KMS-11 (cell line): ENCODE data around the gene MEX3C.

Source experiments
- H2AFZ ChIP-seq: fragments of 200-600 bp; sonication (generic); 2 replicates; pipeline ENCODE4 v1.6.1; 2016; ENCODE audit warnings: antibody characterized with exemption, mixed run types, low read depth
- H3K27ac ChIP-seq: fragments of 200-600 bp; sonication (generic); 2 replicates; pipeline ENCODE4 v1.6.1; 2016; ENCODE audit warnings: mild to moderate bottlenecking, mixed run types
- H3K27me3 ChIP-seq: fragments of 200-600 bp; sonication (generic); 2 replicates; pipeline ENCODE4 v1.6.1; 2017; ENCODE audit warnings: mild to moderate bottlenecking, low read depth, mixed run types, moderate library complexity; ENCODE audit not compliant: insufficient read depth
- H3K36me3 ChIP-seq: fragments of 200-600 bp; sonication (generic); 2 replicates; pipeline ENCODE4 v1.6.1; 2017; ENCODE audit warnings: mild to moderate bottlenecking, mixed run types; ENCODE audit not compliant: insufficient read depth
- H3K4me1 ChIP-seq: fragments of 200-600 bp; sonication (generic); 2 replicates; pipeline ENCODE4 v1.6.1; 2016; ENCODE audit warnings: mild to moderate bottlenecking, low read depth, mixed run types; ENCODE audit not compliant: poor library complexity, severe bottlenecking
- H3K4me2 ChIP-seq: fragments of 200-600 bp; sonication (generic); 2 replicates; pipeline ENCODE4 v1.7.0; 2016; ENCODE audit warnings: mild to moderate bottlenecking, mixed run types
- H3K4me3 ChIP-seq: fragments of 200-600 bp; sonication (generic); IDR thresholded peaks from 2 replicates; pipeline ENCODE4 v1.6.1; 2017; ENCODE audit warnings: low read depth, low read length, mixed read lengths; ENCODE audit not compliant: insufficient read depth
- H3K79me2 ChIP-seq: fragments of 200-600 bp; sonication (generic); 2 replicates; pipeline ENCODE4 v1.6.1; 2016; ENCODE audit warnings: low read depth, mixed run types; ENCODE audit not compliant: insufficient read depth
- H3K9ac ChIP-seq: fragments of 200-600 bp; sonication (generic); 2 replicates; pipeline ENCODE4 v1.6.1; 2016; ENCODE audit warnings: mild to moderate bottlenecking, mixed run types
- H4K20me1 ChIP-seq: fragments of 200-600 bp; sonication (generic); 2 replicates; pipeline ENCODE4 v1.6.1; 2016; ENCODE audit warnings: mild to moderate bottlenecking, mixed run types; ENCODE audit not compliant: insufficient read depth
- CTCF ChIP-seq: fragments of 200-600 bp; sonication (generic); conservative IDR thresholded peaks from 2 replicates; pipeline ENCODE4 v1.6.1; 2017; ENCODE audit warnings: low read depth, mild to moderate bottlenecking, antibody characterized with exemption, low read length, moderate library complexity, mixed read lengths

MEX3C gene

DNA sequence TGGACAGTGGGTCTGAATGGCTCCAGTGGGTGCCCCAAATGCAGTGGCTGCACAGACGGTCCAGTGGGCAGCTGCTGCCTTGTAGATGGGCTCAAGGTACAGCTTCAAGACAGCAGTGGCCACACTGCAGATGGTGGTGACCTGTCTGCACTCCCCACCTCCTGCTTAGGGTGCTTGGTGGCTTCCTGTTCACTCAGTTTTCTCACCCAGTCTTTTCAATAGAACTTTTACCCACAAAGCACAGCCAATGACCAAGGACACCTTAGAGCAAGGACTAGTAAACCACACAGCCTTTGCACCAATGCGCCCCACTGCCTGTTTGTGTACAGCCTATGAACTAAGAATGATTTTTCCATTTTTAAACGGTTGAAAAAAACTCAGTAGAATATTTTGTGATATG lies 34.9 kb downstream of the MEX3C start:
- peaks cover 76% of the 10 kb centered on the region for H3K4me1 ChIP-seq
- no peak overlapping the region for H2AFZ ChIP-seq
- H3K4me3 ChIP-seq = no peak overlapping the region
- TF ChIP-seq CTCF = no peak
- H3K27ac ChIP-seq = peak overlapping the region; percentile 78; the same call in 1 of the 2 replicates
- H3K9ac ChIP-seq = no peak overlapping the region
- no peaks in the 10 kb centered on the region for H3K36me3 ChIP-seq
- H3K79me2 ChIP-seq = no peaks in the 10 kb centered on the region
- no peaks in the 10 kb centered on the region for H4K20me1 ChIP-seq
- H3K27me3 ChIP-seq = no peaks in the 10 kb centered on the region
- peak overlapping the region; percentile 66 for H3K4me2 ChIP-seq

DNA sequence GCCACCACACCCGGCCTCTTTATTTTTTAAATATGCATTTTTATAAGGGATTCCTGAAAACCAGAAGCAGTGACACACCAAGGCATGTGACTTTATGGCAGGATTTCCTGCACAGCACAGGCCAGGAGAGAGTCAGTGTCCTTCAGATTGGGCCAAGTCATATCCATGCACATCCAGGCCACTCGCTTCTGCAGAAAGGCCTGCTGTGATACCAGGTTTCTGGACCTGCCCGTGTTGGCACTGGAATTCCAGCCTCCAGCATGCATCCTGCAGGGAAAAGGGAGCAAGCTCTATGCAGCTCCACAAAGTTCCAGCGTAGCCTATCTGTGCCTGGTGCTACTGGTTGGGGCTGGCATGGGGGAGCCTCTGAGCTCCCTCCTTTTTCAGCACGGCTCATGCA lies 36.8 kb downstream of the MEX3C start:
- Histone ChIP-seq H3K79me2 (no peaks in the 10 kb centered on the region), H2AFZ (no peak overlapping the region), H3K27me3 (no peaks in the 10 kb centered on the region), H3K4me3 (no peak overlapping the region), H3K4me2 (no peak overlapping the region), H3K4me1 (peaks cover 77% of the 10 kb centered on the region), H4K20me1 (no peaks in the 10 kb centered on the region), H3K27ac (no peak overlapping the region), H3K36me3 (no peaks in the 10 kb centered on the region), H3K9ac (no peak overlapping the region)
- TF ChIP-seq CTCF = no peak

DNA sequence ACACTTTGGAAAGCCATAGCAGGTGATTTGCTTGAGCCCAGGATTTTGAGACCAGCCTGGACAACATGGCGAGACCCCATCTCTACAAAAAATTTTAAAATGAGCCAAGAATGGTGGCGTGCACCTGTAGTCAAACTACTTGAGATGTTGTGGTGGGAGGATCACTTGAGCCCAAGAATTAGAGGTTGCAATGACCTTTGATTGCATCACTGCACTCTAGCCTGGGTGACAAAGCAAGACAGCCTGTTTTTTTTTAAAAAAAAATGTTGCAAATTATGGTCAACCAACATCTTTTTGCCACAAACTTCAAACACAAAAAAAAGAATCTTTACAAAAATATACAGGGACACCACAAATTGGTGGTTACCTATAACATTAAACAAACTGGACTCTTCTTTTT lies 40.3 kb downstream of the MEX3C start:
- Histone ChIP-seq H3K27me3 (no peaks in the 10 kb centered on the region), H4K20me1 (no peaks in the 10 kb centered on the region), H2AFZ (no peak overlapping the region), H3K4me1 (peaks cover 74% of the 10 kb centered on the region), H3K79me2 (no peaks in the 10 kb centered on the region), H3K4me3 (no peak overlapping the region), H3K27ac (peak overlapping the region; percentile 3; the same call in 1 of the 2 replicates), H3K9ac (no peak overlapping the region), H3K4me2 (no peak overlapping the region; the same call in 1 of the 2 replicates), H3K36me3 (no peaks in the 10 kb centered on the region)
- no peak for TF ChIP-seq CTCF

GRCh38 chr18:51154431-51155063 lies 42.9 kb downstream of the MEX3C start:
- TF ChIP-seq CTCF = no peak
- peak overlapping the region; percentile 99 for H3K27ac ChIP-seq
- peaks cover 91% of the 10 kb centered on the region for H3K4me1 ChIP-seq
- H3K36me3 ChIP-seq = no peaks in the 10 kb centered on the region
- no peaks in the 10 kb centered on the region for H4K20me1 ChIP-seq
- H3K9ac ChIP-seq = peak overlapping the region; percentile 91
- H3K27me3 ChIP-seq = no peaks in the 10 kb centered on the region
- no peak overlapping the region for H3K4me3 ChIP-seq
- peak overlapping the region; percentile 100 for H3K4me2 ChIP-seq
- peak overlapping the region; percentile 68 for H2AFZ ChIP-seq
- no peaks in the 10 kb centered on the region for H3K79me2 ChIP-seq
